22Rv1 (cell line): ENCODE results near the gene TOP2B.

Experiments used
- CTCF ChIP-seq: fragments of 450-650 bp; IDR thresholded peaks from 2 replicates; pipeline ENCODE4 v1.5.1; 2017; ENCODE audit warnings: mild to moderate bottlenecking
- ZFX ChIP-seq: fragments of 450-650 bp; IDR thresholded peaks from 2 replicates; pipeline ENCODE4 v1.6.1; 2017; ENCODE audit warnings: antibody characterized with exemption, borderline replicate concordance

- TF ChIP-seq CTCF: no peak
- TF ChIP-seq ZFX: no peak
Observed at GRCh38 chr3:25554376-25554775, 110.3 kb downstream of the TOP2B start.
